Left kidney (tissue), 2 donors: ENCODE results near the gene GLB1L2. TPM values are rescaled to one million over a fixed set of nuclear protein-coding genes. Genes with fewer than 3 reads are reported as not detected.

Source experiments
- DNase-seq: peaks from one replicate; pipeline ENCODE4 v3.0.0-alpha.2; 2013
- polyA plus RNA-seq: library from polyadenylated mRNA; unstranded; fragments of 120-200 nt; gene quantifications from one replicate; pipeline ENCODE4 v1.2.1, GENCODE V29; 2013; ENCODE audit not compliant: insufficient read length

GLB1L2 gene
- polyA plus RNA-seq, 1 donor: 24.7 TPM

- DNase-seq: no peak
These were observed 54.2 kb downstream of the GLB1L2 start for GRCh38 chr11:134385774-134386565.

- no peak for DNase-seq
These were observed 55.2 kb downstream of the GLB1L2 start for GRCh38 chr11:134386945-134387344.

- no peak for DNase-seq
These were observed 55.7 kb downstream of the GLB1L2 start for GRCh38 chr11:134387501-134387900.

GRCh38 chr11:134388590-134388989 is 56.8 kb downstream of the GLB1L2 start:
- no peak for DNase-seq

GRCh38 chr11:134389464-134390180 is 57.8 kb downstream of the GLB1L2 start:
- no peak for DNase-seq

- no peak for DNase-seq
These were observed 59.1 kb downstream of the GLB1L2 start for GRCh38 chr11:134390706-134391569.

- DNase-seq: no peak
These were observed 59.9 kb downstream of the GLB1L2 start for GRCh38 chr11:134391656-134392055.

- no peak for DNase-seq
These were observed 61.3 kb downstream of the GLB1L2 start for GRCh38 chr11:134392953-134393615.

GRCh38 chr11:134393638-134394037 is 61.9 kb downstream of the GLB1L2 start:
- no peak for DNase-seq

GRCh38 chr11:134394311-134394710 is 62.5 kb downstream of the GLB1L2 start:
- DNase-seq: no peak

GRCh38 chr11:134395002-134395401 is 63.2 kb downstream of the GLB1L2 start:
- no peak for DNase-seq

GRCh38 chr11:134397304-134398078 is 65.7 kb downstream of the GLB1L2 start:
- DNase-seq: no peak

- DNase-seq: no peak
These were observed 66.3 kb downstream of the GLB1L2 start for GRCh38 chr11:134398079-134398444.

GRCh38 chr11:134398644-134399292 is 67.0 kb downstream of the GLB1L2 start:
- no peak for DNase-seq

GRCh38 chr11:134399293-134399654 is 67.5 kb downstream of the GLB1L2 start:
- no peak for DNase-seq

- DNase-seq: no peak
These were observed 68.2 kb downstream of the GLB1L2 start for GRCh38 chr11:134399996-134400395.

- no peak for DNase-seq
These were observed 70.3 kb downstream of the GLB1L2 start for GRCh38 chr11:134401825-134402809.

GRCh38 chr11:134402910-134403309 is 71.1 kb downstream of the GLB1L2 start:
- DNase-seq: no peak

- no peak for DNase-seq
These were observed 73.0 kb downstream of the GLB1L2 start for GRCh38 chr11:134404575-134405341.
